Epithelial cell of esophagus (primary cell): ENCODE results near the gene CDC6.

Experiments
- DNase-seq: peaks from one replicate; pipeline ENCODE4 v3.0.0; 2010; ENCODE audit warnings: low read depth
- H3K4me3 ChIP-seq: 2 replicates; pipeline ENCODE4 v1.5.1; 2011; ENCODE audit warnings: mild to moderate bottlenecking, low read length, control low read depth
- CTCF ChIP-seq: IDR thresholded peaks from 2 replicates; pipeline ENCODE4 v1.5.1; 2011; ENCODE audit warnings: low read depth, mild to moderate bottlenecking, low read length, control low read depth, inconsistent platforms; ENCODE audit not compliant: insufficient read depth; ENCODE audit errors: missing control alignments

CDC6 gene

GRCh38 chr17:40312131-40312731 is 24.6 kb downstream of the CDC6 start:
- TF ChIP-seq CTCF: no peak
- DNase-seq: no peak
- no peak overlapping the region for H3K4me3 ChIP-seq

- TF ChIP-seq CTCF: no peak
Observed at GRCh38 chr17:40312893-40313667, 25.4 kb downstream of the CDC6 start.

GRCh38 chr17:40313668-40314583 is 26.2 kb downstream of the CDC6 start:
- no peak overlapping the region for H3K4me3 ChIP-seq
- peak; percentile 52 for DNase-seq
- no peak for TF ChIP-seq CTCF

More at GRCh38 chr17:40312893-40313667, 25.4 kb downstream of the CDC6 start:
- no peak for DNase-seq
- H3K4me3 ChIP-seq: no peak overlapping the region

GRCh38 chr17:40314584-40314956 is 26.9 kb downstream of the CDC6 start:
- peak; percentile 99 for DNase-seq
- H3K4me3 ChIP-seq: no peak overlapping the region
- no peak for TF ChIP-seq CTCF

GRCh38 chr17:40315206-40315605 is 27.5 kb downstream of the CDC6 start:
- DNase-seq: no peak
- TF ChIP-seq CTCF: no peak

GRCh38 chr17:40315678-40316570 is 28.2 kb downstream of the CDC6 start:
- H3K4me3 ChIP-seq: no peak overlapping the region
- TF ChIP-seq CTCF: no peak
- no peak for DNase-seq

More at GRCh38 chr17:40315206-40315605, 27.5 kb downstream of the CDC6 start:
- H3K4me3 ChIP-seq: no peak overlapping the region
